Natural killer cell (primary cell): ENCODE results near the gene IFTAP. TPM values are rescaled to one million over a fixed set of nuclear protein-coding genes. Genes with fewer than 3 reads are reported as not detected.
"Not testable (repeated sequence)": the region's sequence is repeated elsewhere in the genome, so short reads cannot be mapped to it uniquely, and the experiment has no call there.

Experiments
- ATAC-seq, 3 donors: fragments of 150-1000 bp in 2 of 3; fragments of 200-7000 bp in 1 of 3; cut with Tn5 transposase; 1 replicate in 1 of 3; 2 replicates in 2 of 3; pipeline ENCODE4 v1.10.0; 2021; ENCODE audit warnings: mild to moderate bottlenecking in 2 of 3, moderate library complexity in 2 of 3
- DNase-seq, 2 donors: peaks; one replicate each; pipeline versions ENCODE4 v3.0.0 to v3.0.0-alpha.2; 2013 to 2021; ENCODE audit warnings: mixed read lengths in 1 of 2
- H3K27ac ChIP-seq: one replicate; pipeline ENCODE4 v1.5.1; 2013; ENCODE audit warnings: mild to moderate bottlenecking, low read length
- H3K27me3 ChIP-seq: one replicate; pipeline ENCODE4 v1.6.1; 2013; ENCODE audit warnings: low read length; ENCODE audit not compliant: control insufficient read depth, insufficient read depth
- H3K36me3 ChIP-seq: one replicate; pipeline ENCODE4 v1.6.1; 2013; ENCODE audit warnings: low read length; ENCODE audit not compliant: control insufficient read depth, insufficient read depth
- H3K4me1 ChIP-seq: one replicate; pipeline ENCODE4 v1.6.1; 2013; ENCODE audit warnings: low read length; ENCODE audit not compliant: control insufficient read depth, insufficient read depth
- H3K4me3 ChIP-seq: one replicate; pipeline ENCODE4 v1.5.1; 2013; ENCODE audit warnings: low read length
- H3K9me3 ChIP-seq: one replicate; pipeline ENCODE4 v1.6.1; 2013; ENCODE audit warnings: low read length; ENCODE audit not compliant: control insufficient read depth, insufficient read depth
- H3K27ac Mint-ChIP-seq, 2 donors: one replicate each; pipeline ENCODE4 v1.8.0; 2022; ENCODE audit warnings: mild to moderate bottlenecking in 2 of 2, mixed read lengths in 2 of 2, moderate library complexity in 1 of 2
- H3K27me3 Mint-ChIP-seq, 2 donors: one replicate each; pipeline ENCODE4 v1.8.0; 2022; ENCODE audit warnings: low read depth in 2 of 2, mixed read lengths in 2 of 2
- H3K36me3 Mint-ChIP-seq: one replicate; pipeline ENCODE4 v1.8.0; 2022; ENCODE audit warnings: mixed read lengths
- H3K4me1 Mint-ChIP-seq, 2 donors: one replicate each; pipeline ENCODE4 v1.8.0; 2022; ENCODE audit warnings: mixed read lengths in 2 of 2
- H3K4me3 Mint-ChIP-seq: one replicate; pipeline ENCODE4 v1.8.0; 2022; ENCODE audit warnings: mild to moderate bottlenecking, moderate library complexity, mixed read lengths
- H3K9me3 Mint-ChIP-seq, 2 donors: one replicate each; pipeline ENCODE4 v1.8.0; 2022; ENCODE audit warnings: mixed read lengths in 2 of 2
- CTCF ChIP-seq: fragments of 200-600 bp; IDR thresholded peaks from one replicate; pipeline ENCODE4 v1.8.0; 2022; ENCODE audit warnings: antibody characterized with exemption
- WGBS: methylation state at CpG from one replicate; pipeline ENCODE4 v1.1.7; 2013; ENCODE audit warnings: missing lambda C conversion rate; ENCODE audit not compliant: insufficient coverage; 5-methylcytosine and 5-hydroxymethylcytosine counted together
- intact Hi-C: fragments of 100-400 bp; cut with micrococcal nuclease; formaldehyde crosslinking; loops from one replicate; pipeline ENCODE4 v1.14.2; 2022
- total RNA-seq, 4 donors: library from RNA; stranded (reverse); fragments of 120-200 nt in 1 of 4; gene quantifications; one replicate each; pipeline versions ENCODE4 v1.2.3 to v1.2.4, GENCODE V29; 2013 to 2022

Gene IFTAP
- 1 to 10 TPM in 2 of 3 donors, under 1 TPM in 1; 0.94 to 1.9 (median 1.8) TPM for total RNA-seq
- total RNA-seq (2013), result 4.5 TPM

DNA sequence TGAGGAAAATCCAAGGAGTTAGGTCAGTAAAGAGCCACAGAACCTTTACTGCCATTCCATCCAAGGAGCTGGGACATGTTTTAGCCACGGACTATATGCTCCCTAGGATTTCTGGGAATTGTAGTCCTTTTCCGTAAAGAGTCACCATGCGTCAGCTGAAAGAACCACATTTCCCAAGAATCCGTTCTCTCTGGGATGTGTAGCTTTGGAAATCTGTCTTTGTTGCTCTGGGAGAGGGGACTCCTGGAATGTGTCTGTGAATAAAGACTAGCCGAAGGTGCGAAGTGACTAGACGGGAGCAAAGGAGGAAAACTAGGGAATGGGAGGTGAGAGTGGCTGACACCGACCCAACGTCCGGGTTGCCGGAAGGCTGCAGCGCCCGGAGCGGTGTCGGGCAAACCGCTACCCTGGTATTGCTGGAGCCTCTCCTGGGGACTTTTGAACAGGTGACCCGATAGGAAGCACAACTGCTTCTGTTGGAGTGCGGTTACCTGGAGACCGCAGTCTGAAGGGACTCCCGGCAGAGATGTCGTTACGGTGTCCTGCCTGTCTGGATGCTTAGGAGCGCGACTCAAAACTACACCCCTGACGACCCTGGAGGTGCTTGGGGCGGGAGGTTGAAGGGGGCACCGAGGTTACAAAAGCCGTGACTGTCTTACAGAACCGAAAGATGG, at the start of gene IFTAP:
Gene IFTAP, plus strand, starts transcription at position 187 of the 674 bp plus-strand sequence. CDS start 15,602 bp downstream, outside the sequence.
- Histone ChIP-seq H3K27ac (no peak within 1 kb of the TSS), H3K27me3 (peaks cover 35% of the 10 kb centered on the region), H3K9me3 (no peaks in the 10 kb centered on the region), H3K4me3 (peak within 1 kb of the TSS; percentile 61), H3K36me3 (no peaks in the 10 kb centered on the region), H3K4me1 (peaks cover 6% of the 10 kb centered on the region)
- 4% methylated on average over 28 of the region's 29 CpGs for WGBS
- H3K4me1 Mint-ChIP-seq, result peaks cover 11% of the 10 kb centered on the region in 2 donors
- TF ChIP-seq CTCF, result no peak
- H3K4me3 Mint-ChIP-seq, result peak within 1 kb of the TSS; percentile 94
- intact Hi-C loops, result loop anchor here (10.0 kb wide), 1 partner anchor 790 kb away; no protein-coding TSS in a partner anchor
- no peaks in the 10 kb centered on the region for H3K9me3 Mint-ChIP-seq
- H3K36me3 Mint-ChIP-seq, result no peaks in the 10 kb centered on the region
- ATAC-seq (peak; percentile 54 to 81 (median 73)), DNase-seq (peak in 1 of 2 donors; percentile 54)
- peaks cover 26 to 50% of the 10 kb centered on the region in 2 donors for H3K27me3 Mint-ChIP-seq
- peak within 1 kb of the TSS in 1 of 2 donors; percentile 66 for H3K27ac Mint-ChIP-seq

DNA sequence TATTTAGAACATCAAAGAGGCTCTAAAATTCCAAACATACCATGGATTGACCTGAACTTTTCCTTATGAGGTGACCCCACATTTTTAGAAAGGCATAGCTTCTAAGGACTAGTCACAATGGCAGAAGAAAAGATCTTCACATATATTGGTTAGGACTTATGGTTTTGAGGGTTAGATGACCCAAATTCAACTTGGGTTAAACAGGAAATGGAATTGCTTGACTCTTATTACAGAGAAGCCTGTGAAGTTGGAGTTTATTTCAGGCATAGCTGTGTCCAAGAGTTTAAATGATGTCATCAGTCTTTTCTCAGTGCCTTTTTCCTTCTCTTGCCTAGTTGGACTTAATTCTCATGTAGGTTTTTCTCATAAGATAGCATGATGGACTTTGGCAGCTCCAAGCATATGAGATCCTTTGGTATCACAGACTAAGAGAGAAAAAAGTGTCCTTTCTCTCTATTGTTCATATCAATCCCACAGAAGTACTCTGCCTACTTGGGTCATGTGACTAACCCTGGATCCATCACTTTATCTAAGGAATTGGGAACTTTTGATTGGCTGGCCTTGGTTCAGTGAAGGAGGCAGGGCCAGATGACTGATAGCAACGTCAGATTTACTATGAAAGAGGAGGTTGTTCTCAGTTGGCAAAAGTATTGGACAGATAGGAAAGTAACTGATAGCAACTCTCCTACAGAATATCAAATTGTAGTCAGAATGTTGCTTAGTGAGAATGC, 43.8 kb upstream of the IFTAP start:
- ATAC-seq (peak in 2 of 3 donors; percentile 38 to 57), DNase-seq (no peak)
- Histone ChIP-seq H3K4me3 (no peak overlapping the region), H3K27ac (peak overlapping the region; percentile 61), H3K4me1 (peaks cover 4% of the 10 kb centered on the region), H3K9me3 (no peaks in the 10 kb centered on the region), H3K27me3 (no peaks in the 10 kb centered on the region), H3K36me3 (no peaks in the 10 kb centered on the region)
- Mint-ChIP-seq H3K36me3 (no peaks in the 10 kb centered on the region), H3K27ac (peak overlapping the region; percentile 61 to 87), H3K4me1 (peaks cover 27 to 28% of the 10 kb centered on the region in 2 donors), H3K27me3 (peaks cover 0 to 3% of the 10 kb centered on the region in 2 donors), H3K4me3 (peak overlapping the region; percentile 70), H3K9me3 (peaks cover 0 to 2% of the 10 kb centered on the region in 2 donors)
- intact Hi-C loops, result no loop called here
- WGBS, result 54% methylated on average over 1 of the region's 1 CpG
- no peak for TF ChIP-seq CTCF

GRCh38 chr11:36557390-36557789, 36.9 kb upstream of the IFTAP start:
- Mint-ChIP-seq H3K4me1 (peaks cover 36 to 38% of the 10 kb centered on the region in 2 donors), H3K4me3 (peak overlapping the region; percentile 66), H3K27ac (peak overlapping the region; percentile 84 to 86)
- DNase-seq, ATAC-seq, H3K9me3 ChIP-seq, H3K9me3 Mint-ChIP-seq, H3K27ac ChIP-seq, H3K36me3 Mint-ChIP-seq, H3K4me1 ChIP-seq, intact Hi-C loops, H3K36me3 ChIP-seq, H3K4me3 ChIP-seq, H3K27me3 Mint-ChIP-seq, H3K27me3 ChIP-seq: not testable (repeated sequence)
- WGBS, result 97% methylated on average over 15 of the region's 17 CpGs

GRCh38 chr11:36557991-36558390, 36.3 kb upstream of the IFTAP start:
- H3K27ac Mint-ChIP-seq, result peak overlapping the region; percentile 84 to 86
- Histone ChIP-seq H3K27me3 (no peaks in the 10 kb centered on the region), H3K9me3 (no peaks in the 10 kb centered on the region), H3K4me3 (peak overlapping the region; percentile 34), H3K4me1 (peaks cover 8% of the 10 kb centered on the region), H3K27ac (peak overlapping the region; percentile 85), H3K36me3 (no peaks in the 10 kb centered on the region)
- intact Hi-C loops, result no loop called here
- peak overlapping the region; percentile 66 for H3K4me3 Mint-ChIP-seq
- no peaks in the 10 kb centered on the region for H3K36me3 Mint-ChIP-seq
- DNase-seq (no peak), ATAC-seq (no peak)
- peaks cover 36 to 38% of the 10 kb centered on the region in 2 donors for H3K4me1 Mint-ChIP-seq
- no peaks in the 10 kb centered on the region for H3K27me3 Mint-ChIP-seq
- no peaks in the 10 kb centered on the region for H3K9me3 Mint-ChIP-seq
- no peak for TF ChIP-seq CTCF
